ENCODE data around the gene IQCE.

- TF ChIP-seq POLR2AphosphoS5 (IDR thresholded peaks at IDR 0.05; ENCODE audit: low read depth, low read length) = no peak; the same call in 1 of the 2 replicates
- no peak for TF ChIP-seq CTCF (IDR thresholded peaks at IDR 0.05)
- TF ChIP-seq REST (IDR thresholded peaks at IDR 0.05; ENCODE audit: insufficient read depth in 1 of 2, low read depth in 2 of 2, low read length in 1 of 2) = no peak
- no peak for TF ChIP-seq TCF7L2 (IDR thresholded peaks at IDR 0.05; ENCODE audit: low read depth, low read length)
Measured at GRCh38 chr7:2530071-2530987, 28.4 kb upstream of the IQCE start.
